GM04503 (cell line): ENCODE results near the gene SLIT3.

Source experiments
- DNase-seq: peaks from one replicate; pipeline ENCODE4 v3.0.0-alpha.2; 2012; ENCODE audit warnings: low read depth

Gene SLIT3

GRCh38 chr5:168796000-168796399 lies 504.9 kb downstream of the SLIT3 start:
- no peak for DNase-seq

DNA sequence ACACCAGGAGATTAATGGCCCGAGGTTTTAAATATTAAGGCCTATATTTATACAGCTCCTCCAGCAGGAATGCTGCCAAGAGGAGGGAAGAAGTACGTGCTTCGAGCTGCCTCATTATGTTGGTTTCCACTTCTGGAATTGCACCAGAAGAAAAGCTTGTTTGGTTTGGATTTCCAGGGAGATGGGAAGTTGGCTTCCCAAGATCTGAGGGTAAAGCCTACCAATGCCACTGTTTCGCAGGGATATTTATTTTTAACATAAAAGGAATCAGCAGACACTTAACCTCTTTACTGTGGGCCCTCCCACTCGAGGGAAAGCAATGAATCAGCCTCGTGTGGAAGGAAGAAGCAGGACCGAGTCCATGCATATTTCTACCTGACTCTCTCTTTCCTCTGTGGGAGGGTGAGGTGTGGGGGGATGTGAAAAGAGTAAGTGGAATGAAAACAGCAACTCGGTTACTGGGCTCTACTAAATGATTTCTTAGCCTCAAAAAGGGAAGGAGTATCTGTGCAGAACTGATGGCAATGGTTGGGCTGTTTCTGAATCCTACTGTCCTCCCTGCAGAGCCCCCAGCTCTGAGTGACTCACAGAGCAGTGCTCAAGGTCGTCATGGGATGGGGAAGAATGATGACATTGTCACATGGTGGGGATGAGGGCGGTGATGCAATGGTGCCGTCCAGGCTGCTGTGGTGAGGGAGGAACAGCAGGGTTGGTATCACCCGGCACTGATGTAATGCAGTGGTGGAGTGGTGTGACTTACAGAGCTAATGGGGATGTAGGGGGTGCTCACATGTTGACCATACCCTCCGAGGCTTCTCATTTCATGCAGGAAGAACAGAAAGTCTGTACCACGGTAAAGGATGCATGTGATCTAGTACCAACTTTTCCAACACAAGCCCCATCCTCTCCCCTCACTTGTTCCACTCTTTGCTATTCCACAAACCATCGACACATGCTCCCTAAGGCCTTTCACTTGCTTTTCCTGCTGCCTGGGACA lies 506.8 kb downstream of the SLIT3 start:
- peak; percentile 69 for DNase-seq

- DNase-seq: no peak
Observed at GRCh38 chr5:168792678-168793077, 508.3 kb downstream of the SLIT3 start.

- DNase-seq: no peak
Observed at GRCh38 chr5:168790671-168791250, 510.2 kb downstream of the SLIT3 start.

DNA sequence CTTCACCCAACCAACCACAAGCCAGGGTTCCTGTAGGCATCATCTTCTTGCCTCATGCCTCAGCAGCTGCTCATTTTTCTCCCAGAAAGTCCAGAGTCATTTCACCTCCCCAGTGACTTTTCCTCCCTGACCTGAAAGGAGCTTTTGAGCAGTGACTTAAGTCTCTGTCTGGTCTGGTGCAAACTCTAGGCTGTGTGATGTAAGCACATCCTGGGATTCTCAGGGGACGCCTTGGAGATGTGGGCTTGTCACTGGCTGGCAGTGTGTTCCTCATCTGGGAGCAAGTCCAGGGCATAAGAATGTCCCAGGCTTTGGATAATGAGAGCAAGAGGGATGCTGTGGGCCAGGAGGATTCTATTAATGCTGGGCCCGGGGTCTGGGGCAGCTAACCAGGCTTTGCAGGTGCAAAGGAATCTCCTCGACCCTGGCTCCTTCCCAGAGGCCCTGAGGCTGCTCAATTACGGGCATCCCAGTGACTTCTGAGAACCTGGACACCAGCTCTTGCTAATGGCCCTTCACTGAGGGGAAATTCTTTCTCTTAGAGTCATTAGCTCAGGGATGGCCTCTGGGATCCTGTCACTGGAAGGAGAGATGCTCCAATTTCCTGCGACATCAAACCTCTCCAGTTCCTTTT lies 510.8 kb downstream of the SLIT3 start:
- DNase-seq: peak; percentile 34

GRCh38 chr5:168788786-168789185 lies 512.2 kb downstream of the SLIT3 start:
- no peak for DNase-seq

GRCh38 chr5:168788107-168788506 lies 512.8 kb downstream of the SLIT3 start:
- no peak for DNase-seq

- no peak for DNase-seq
Observed at GRCh38 chr5:168786147-168786546, 514.8 kb downstream of the SLIT3 start.

DNA sequence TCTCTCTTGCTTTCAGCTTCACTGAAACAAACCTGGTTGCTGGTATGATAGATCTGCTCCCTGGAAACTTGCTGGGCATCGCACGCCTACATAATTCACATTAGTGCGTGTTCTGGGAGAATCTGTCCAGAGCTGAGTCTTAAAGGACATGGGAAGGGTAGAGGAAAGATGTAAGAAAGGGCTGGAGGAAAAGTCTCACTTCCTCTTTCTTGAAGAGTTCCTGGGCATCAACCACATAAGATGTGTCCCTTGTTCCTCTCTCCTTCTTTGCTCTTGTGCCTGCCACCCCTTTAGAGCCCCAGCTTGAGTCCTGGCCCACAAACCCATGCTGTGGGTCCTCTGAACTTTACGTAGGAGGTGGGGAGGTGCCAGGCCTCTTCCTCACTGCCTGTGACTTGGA lies 516.5 kb downstream of the SLIT3 start:
- DNase-seq: no peak

- no peak for DNase-seq
Observed at GRCh38 chr5:168781941-168782571, 518.9 kb downstream of the SLIT3 start.

DNA sequence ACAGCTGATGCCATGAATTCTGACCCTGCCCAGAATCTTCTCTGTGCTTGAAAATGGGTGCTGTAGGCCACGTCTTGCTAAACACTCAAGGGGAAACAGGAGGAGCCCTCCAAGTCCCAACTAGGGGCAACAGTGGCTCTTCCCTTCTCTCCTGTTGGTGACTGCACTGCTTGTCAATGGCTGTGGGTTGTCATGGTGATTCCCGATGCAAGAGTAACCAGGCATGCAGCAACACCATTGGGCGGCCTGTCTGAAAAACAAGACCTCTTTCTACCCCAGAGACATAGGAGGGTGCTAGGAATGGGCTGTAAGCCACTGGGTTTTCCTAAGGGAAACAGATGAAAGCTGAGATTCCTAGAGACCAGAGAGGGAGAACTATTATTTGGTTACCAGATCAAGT lies 520.1 kb downstream of the SLIT3 start:
- DNase-seq: no peak

DNA sequence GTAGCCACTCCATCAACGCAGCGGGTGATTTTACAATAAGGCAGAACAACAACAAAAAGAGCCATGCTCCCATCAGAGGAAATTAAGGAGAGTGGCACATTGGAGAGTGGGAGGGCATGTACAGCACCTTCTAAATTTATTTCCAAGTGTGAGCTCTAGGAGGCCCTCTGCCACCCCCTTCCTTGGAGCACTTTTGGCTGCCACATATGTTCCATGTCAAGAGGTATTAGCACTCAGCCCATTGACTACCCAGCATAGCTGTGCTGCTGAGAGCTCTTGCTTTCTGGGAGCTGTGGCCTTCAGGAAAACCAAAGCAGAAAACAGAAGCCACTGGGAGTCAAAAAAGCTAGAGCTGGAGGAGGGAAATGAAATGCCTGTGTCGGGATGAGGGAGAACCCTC lies 521.6 kb downstream of the SLIT3 start:
- no peak for DNase-seq

- DNase-seq: no peak
Observed at GRCh38 chr5:168778536-168778935, 522.4 kb downstream of the SLIT3 start.

DNA sequence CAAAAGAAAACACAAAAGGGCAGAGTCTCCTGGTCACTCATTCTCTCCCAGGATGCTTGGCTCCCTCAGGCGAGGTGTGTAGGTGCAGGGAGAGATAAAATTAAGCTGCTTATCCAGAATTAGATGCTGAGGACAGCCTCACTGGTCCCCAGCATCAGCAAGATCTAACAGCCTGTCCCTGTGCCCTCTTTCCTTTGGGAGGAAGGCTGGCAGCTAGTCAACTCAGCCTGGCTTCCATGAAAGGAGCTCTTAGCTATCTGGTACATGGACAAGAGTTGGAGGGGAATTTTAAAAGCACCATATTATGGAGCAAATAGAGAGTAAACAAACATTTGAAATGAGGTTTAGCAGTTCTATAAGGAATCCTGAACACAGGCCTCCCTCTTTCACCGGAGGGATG lies 523.3 kb downstream of the SLIT3 start:
- DNase-seq: no peak

DNA sequence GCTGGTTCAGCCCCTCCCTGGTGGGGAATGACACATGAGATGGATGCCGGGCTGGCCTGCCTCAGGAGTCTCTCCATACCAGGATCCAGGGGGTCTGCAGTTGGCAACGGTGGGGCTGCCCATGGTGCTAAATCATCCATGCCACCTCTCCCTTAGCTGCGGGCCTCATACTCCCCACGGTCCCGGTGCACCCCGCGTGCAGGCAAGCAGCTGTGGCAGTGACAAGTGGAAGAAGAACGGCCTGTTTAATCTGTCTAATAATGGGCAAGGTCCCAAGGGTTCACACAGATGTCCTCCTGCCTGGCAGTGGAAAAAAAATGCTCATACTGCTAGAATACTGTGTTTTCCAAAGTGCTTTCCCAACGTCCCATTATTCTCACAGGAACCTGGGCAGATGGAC lies 524.9 kb downstream of the SLIT3 start:
- no peak for DNase-seq

GRCh38 chr5:168773226-168773625 lies 527.7 kb downstream of the SLIT3 start:
- DNase-seq: no peak

- DNase-seq: no peak
Observed at GRCh38 chr5:168772316-168772961, 528.5 kb downstream of the SLIT3 start.

DNA sequence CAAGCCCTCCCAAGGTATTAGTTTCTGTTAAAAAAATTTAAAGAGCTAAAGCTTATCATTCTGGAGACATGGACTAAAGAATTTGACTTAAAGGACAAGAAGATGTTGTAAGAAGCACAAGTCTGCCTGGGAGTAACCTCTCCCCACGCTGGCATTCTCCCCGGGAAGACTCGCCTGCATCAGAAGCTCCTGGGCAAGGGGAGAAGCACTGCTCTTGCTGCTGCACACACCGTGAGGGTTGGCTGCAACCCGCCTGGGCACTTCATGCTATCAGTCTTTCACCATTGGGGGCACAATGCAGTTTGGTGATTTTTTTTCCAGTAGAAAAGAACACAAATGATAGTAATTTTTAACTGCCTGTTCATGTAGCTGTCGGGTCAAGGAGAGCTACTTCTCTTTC lies 529.3 kb downstream of the SLIT3 start:
- no peak for DNase-seq

DNA sequence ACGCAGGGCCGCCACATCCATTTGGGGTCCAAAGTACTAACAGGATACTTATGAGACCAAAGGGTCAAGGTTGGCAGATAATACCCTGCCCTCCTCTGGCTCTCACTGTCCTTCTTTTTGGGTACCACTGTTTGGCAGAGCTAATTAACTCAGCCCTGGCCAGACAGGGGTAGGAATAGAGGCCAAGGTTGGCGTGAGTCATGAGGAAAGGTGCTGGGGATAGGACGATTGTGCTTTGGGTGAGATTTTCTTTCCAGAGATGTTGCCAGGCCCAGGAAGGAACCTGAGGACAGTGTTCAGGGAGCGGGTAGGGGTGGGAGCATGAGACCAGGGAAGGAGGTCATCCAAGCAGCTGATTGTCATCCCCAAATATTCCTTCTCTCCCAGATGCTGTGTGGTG lies 529.9 kb downstream of the SLIT3 start:
- no peak for DNase-seq

- DNase-seq: no peak
Observed at GRCh38 chr5:168770036-168770498, 530.9 kb downstream of the SLIT3 start.

- no peak for DNase-seq
Observed at GRCh38 chr5:168768172-168768571, 532.8 kb downstream of the SLIT3 start.

GRCh38 chr5:168766426-168766700 lies 534.6 kb downstream of the SLIT3 start:
- no peak for DNase-seq
